K562 (cell line): Measurements from ENCODE around the gene SIRT7. TPM values are rescaled to one million over a fixed set of nuclear protein-coding genes. Genes with fewer than 3 reads are reported as not detected.
A peak's percentile ranks its signal among the peaks of the same experiment; 100 is the strongest.

ENCODE experiments used
- BMI1 ChIP-seq: fragments of 150-350 bp; IDR thresholded peaks from 2 replicates; pipeline ENCODE4 v1.6.1; 2014; ENCODE audit warnings: low read length
- E4F1 ChIP-seq: fragments of 250-450 bp; sonication (Bioruptor Pico); IDR thresholded peaks from 2 replicates; pipeline ENCODE4 v1.5.0; 2021; ENCODE audit warnings: mild to moderate bottlenecking, borderline replicate concordance
- FOSL1 ChIP-seq: fragments of 200-800 bp; sonication (Bioruptor generic); conservative IDR thresholded peaks from 2 replicates; pipeline ENCODE4 v1.6.1; 2016; ENCODE audit warnings: missing genetic modification characterization, missing compliant biosample characterization
- HNRNPUL1 ChIP-seq: fragments of 200-400 bp; formaldehyde crosslinking; IDR thresholded peaks from 2 replicates; pipeline ENCODE4 v1.6.1; 2017; ENCODE audit warnings: low read length
- HSF4 ChIP-seq: fragments of 250-450 bp; sonication (Bioruptor Pico); IDR thresholded peaks from 2 replicates; pipeline ENCODE4 v2.1.2; 2022; ENCODE audit warnings: mild to moderate bottlenecking, moderate library complexity, borderline replicate concordance
- MAZ ChIP-seq, 2 experiments: fragments of 450-650 bp in 1 of 2; sonication (generic) in 1 of 2; formaldehyde crosslinking; IDR thresholded peaks in 1 of 2; conservative IDR thresholded peaks in 1 of 2; 2 replicates each; pipeline versions ENCODE4 v1.4.0 to v1.5.0; 2020; ENCODE audit warnings: mild to moderate bottlenecking in 1 of 2, missing genetic modification reagents in 1 of 2
- POLR2B ChIP-seq: fragments of 450-650 bp; IDR thresholded peaks from 2 replicates; pipeline ENCODE4 v1.6.1; 2018; ENCODE audit warnings: low read depth; ENCODE audit not compliant: partially characterized antibody
- POLR2H ChIP-seq: IDR thresholded peaks from 2 replicates; pipeline ENCODE4 v1.6.1; 2016; ENCODE audit warnings: missing genetic modification characterization, low read depth, mild to moderate bottlenecking, control low read depth, missing compliant biosample characterization, moderate library complexity
- SIN3A ChIP-seq, 2 experiments: fragments of 150-350 bp in 1 of 2; IDR thresholded peaks; 2 replicates each; pipeline ENCODE4 v1.6.1; 2011 to 2016; ENCODE audit warnings: borderline replicate concordance in 2 of 2, low read depth in 2 of 2, low read length in 2 of 2, mild to moderate bottlenecking in 2 of 2, moderate library complexity in 2 of 2; ENCODE audit not compliant: control insufficient read depth in 1 of 2
- SP1 ChIP-seq: sonication (generic); formaldehyde crosslinking; IDR thresholded peaks from 2 replicates; pipeline ENCODE4 v1.8.1; 2022; ENCODE audit warnings: mild to moderate bottlenecking, missing genetic modification reagents
- TEAD4 ChIP-seq, 2 experiments: sonication (generic) in 1 of 2; formaldehyde crosslinking in 1 of 2; IDR thresholded peaks; 2 replicates each; pipeline versions ENCODE4 v1.6.1 to v1.8.0; 2012 to 2022; ENCODE audit warnings: borderline replicate concordance in 1 of 2, inconsistent platforms in 1 of 2, low read length in 1 of 2, mild to moderate bottlenecking in 1 of 2, missing genetic modification reagents in 1 of 2
- ZFPM2 ChIP-seq: fragments of 250-450 bp; sonication (Bioruptor Pico); IDR thresholded peaks from 2 replicates; pipeline ENCODE4 v1.5.1; 2022; ENCODE audit warnings: mild to moderate bottlenecking
- polyA plus RNA-seq, 8 experiments: library from polyadenylated mRNA; depleted of rRNA in 4 of 8; stranded (reverse) in 5 of 8; unstranded in 3 of 8; fragments of >200 nt; fragmentation: Nextera tagmentation in 2 of 8; fragmentation: Illumina TruSeq in 1 of 8; extraction: Ambion mirVana in 2 of 8; extraction: Trizol in 1 of 8; gene quantifications; 2 replicates each; pipeline versions ENCODE4 v1.2.1 to v1.2.3, GENCODE V29; 2011 to 2014; ENCODE audit warnings: inconsistent platforms in 1 of 8, missing spikeins in 1 of 8
- total RNA-seq, 7 experiments: library from RNA; depleted of rRNA in 6 of 7; stranded (reverse); fragments of >200 nt in 6 of 7; fragmentation: Illumina TruSeq in 2 of 7; extraction: Trizol in 2 of 7; gene quantifications; 2 replicates each; pipeline versions ENCODE4 v1.2.1 to v1.2.3, GENCODE V29; 2011 to 2021; ENCODE audit warnings: low replicate concordance in 1 of 7
- TF ChIP-seq, protein P1 (sequence below), 2 experiments: fragments of 450-650 bp in 1 of 2; IDR thresholded peaks; 2 replicates each; pipeline ENCODE4 v1.6.1; 2011 to 2017; ENCODE audit warnings: low read depth in 2 of 2, antibody characterized with exemption in 1 of 2, borderline replicate concordance in 1 of 2, low read length in 1 of 2, mild to moderate bottlenecking in 1 of 2, mixed read lengths in 1 of 2; ENCODE audit not compliant: control insufficient read depth in 1 of 2
- TF ChIP-seq, protein P2 (sequence below): sonication (generic); formaldehyde crosslinking; IDR thresholded peaks from 2 replicates; pipeline ENCODE4 v1.8.0; 2022; ENCODE audit warnings: mild to moderate bottlenecking, missing genetic modification reagents

The SIRT7 gene
- total and polyA plus RNA-seq, 9 of the 15 experiments (the other 6 are each of a cell fraction or from before 2014, with no cell fraction given) = 1.6 to 54.8 (median 20.3) TPM

DNA sequence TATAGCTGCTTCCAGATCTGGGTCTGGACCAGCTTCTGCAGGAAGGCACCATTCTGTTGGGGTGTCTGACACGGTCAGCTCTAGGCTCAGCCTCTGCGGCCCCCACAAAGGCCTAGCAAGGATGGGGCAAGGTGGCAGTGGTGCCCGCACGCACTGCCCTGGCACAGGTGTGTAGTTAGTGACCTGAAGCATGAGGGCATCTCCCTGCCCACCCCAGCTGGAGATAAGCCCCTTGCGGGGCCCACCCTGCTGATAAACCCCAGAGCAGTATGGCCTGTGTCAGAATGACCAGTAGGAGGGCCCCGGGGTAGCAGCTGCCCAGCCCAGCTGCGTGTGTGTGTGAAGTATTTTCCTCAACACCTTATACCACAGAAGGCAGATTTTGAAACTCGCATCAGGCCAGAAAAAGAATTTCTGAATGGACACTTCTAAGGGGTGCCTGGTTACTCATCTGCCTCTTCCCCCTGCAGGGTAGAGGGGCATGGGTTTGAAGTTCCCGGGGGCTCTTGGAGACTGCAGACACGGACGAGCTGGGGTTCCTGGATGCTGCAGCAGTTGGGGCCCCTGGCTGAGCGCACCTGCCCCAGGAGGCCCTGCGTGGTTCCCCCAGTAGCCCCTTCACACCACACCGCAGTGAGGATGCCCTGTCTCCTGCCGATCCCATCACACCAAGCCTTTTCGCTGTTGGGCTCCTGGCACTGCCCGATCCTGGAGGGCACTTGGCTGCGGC is 51.4 kb downstream of the SIRT7 start (continued):
- TF ChIP-seq, protein P1, sequence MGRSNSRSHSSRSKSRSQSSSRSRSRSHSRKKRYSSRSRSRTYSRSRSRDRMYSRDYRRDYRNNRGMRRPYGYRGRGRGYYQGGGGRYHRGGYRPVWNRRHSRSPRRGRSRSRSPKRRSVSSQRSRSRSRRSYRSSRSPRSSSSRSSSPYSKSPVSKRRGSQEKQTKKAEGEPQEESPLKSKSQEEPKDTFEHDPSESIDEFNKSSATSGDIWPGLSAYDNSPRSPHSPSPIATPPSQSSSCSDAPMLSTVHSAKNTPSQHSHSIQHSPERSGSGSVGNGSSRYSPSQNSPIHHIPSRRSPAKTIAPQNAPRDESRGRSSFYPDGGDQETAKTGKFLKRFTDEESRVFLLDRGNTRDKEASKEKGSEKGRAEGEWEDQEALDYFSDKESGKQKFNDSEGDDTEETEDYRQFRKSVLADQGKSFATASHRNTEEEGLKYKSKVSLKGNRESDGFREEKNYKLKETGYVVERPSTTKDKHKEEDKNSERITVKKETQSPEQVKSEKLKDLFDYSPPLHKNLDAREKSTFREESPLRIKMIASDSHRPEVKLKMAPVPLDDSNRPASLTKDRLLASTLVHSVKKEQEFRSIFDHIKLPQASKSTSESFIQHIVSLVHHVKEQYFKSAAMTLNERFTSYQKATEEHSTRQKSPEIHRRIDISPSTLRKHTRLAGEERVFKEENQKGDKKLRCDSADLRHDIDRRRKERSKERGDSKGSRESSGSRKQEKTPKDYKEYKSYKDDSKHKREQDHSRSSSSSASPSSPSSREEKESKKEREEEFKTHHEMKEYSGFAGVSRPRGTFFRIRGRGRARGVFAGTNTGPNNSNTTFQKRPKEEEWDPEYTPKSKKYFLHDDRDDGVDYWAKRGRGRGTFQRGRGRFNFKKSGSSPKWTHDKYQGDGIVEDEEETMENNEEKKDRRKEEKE (IDR thresholded peaks at IDR 0.05; ENCODE audit: borderline replicate concordance in 1 of 2, control insufficient read depth in 1 of 2, low read depth in 2 of 2, low read length in 1 of 2) = 0 out of 4 replicates have a peak, but pooled peaks of 1 of the 2 experiments have one; percentile 29
- TF ChIP-seq POLR2B = peak; percentile 35
- no peak for TF ChIP-seq FOSL1 (tag)
- no peak for TF ChIP-seq HSF4 (CRISPR knock-in tag)
- TF ChIP-seq SP1 (CRISPR knock-in tag) = peak; percentile 61
- peak; percentile 77 for TF ChIP-seq HNRNPUL1
- TF ChIP-seq ZFPM2 (CRISPR knock-in tag) = 0 out of 2 replicates have a peak, but pooled peaks have one; percentile 9
- peak; percentile 16; the same call in 1 of the 2 replicates for TF ChIP-seq POLR2H (tag)
- TF ChIP-seq MAZ (CRISPR knock-in tag; conservative IDR thresholded peaks at IDR 0.05 in 1 of 2, IDR thresholded peaks at IDR 0.05 in 1 of 2) = 0 out of 4 replicates have a peak, but pooled peaks of 1 of the 2 experiments have one; percentile 9
- TF ChIP-seq BMI1 = no peak
- peak in 1 of 2 experiments; percentile 3; a peak in 1 of 4 replicates for TF ChIP-seq SIN3A (IDR thresholded peaks at IDR 0.05; ENCODE audit: borderline replicate concordance in 2 of 2, control insufficient read depth in 1 of 2, low read depth in 2 of 2, low read length in 2 of 2)
- no peak for TF ChIP-seq TEAD4 (IDR thresholded peaks at IDR 0.05; ENCODE audit: low read length)
- no peak for TF ChIP-seq TEAD4 (CRISPR knock-in tag; IDR thresholded peaks at IDR 0.05; ENCODE audit: borderline replicate concordance)
- TF ChIP-seq, protein P2, sequence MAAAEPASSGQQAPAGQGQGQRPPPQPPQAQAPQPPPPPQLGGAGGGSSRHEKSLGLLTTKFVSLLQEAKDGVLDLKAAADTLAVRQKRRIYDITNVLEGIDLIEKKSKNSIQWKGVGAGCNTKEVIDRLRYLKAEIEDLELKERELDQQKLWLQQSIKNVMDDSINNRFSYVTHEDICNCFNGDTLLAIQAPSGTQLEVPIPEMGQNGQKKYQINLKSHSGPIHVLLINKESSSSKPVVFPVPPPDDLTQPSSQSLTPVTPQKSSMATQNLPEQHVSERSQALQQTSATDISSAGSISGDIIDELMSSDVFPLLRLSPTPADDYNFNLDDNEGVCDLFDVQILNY (CRISPR knock-in tag) = no peak
- no peak for TF ChIP-seq E4F1 (CRISPR knock-in tag)
